ENCODE results near the gene PLA2G4F.

PLA2G4F gene

GRCh38 chr15:42201801-42202200, 45.4 kb upstream of the PLA2G4F start:
- Histone ChIP-seq H2BK15ac (ENCODE audit: low read depth, poor library complexity, severe bottlenecking) (no peak overlapping the region), H3K4ac (ENCODE audit: low read depth in 1 of 2, low read length in 2 of 2) (no peak overlapping the region), H3K4me3 (ENCODE audit: insufficient read depth in 1 of 2, low read depth in 1 of 2, low read length in 2 of 2) (no peak overlapping the region), H3K36me3 (ENCODE audit: control insufficient read depth in 1 of 2, insufficient read depth in 2 of 2, low read depth in 1 of 2, low read length in 2 of 2) (peaks cover 10 to 48% of the 10 kb centered on the region in 2 experiments), H2AFZ (ENCODE audit: low read depth, low read length) (no peak overlapping the region), H2AK5ac (ENCODE audit: low read length, severe bottlenecking) (no peak overlapping the region), H2BK120ac (ENCODE audit: low read depth, low read length) (no peak overlapping the region), H3K4me1 (ENCODE audit: control insufficient read depth, insufficient read depth, low read depth, low read length) (no peaks in the 10 kb centered on the region), H3K18ac (ENCODE audit: low read depth in 1 of 2, low read length in 2 of 2) (no peak overlapping the region), H3K23ac (ENCODE audit: low read length in 2 of 2) (no peak overlapping the region), H3K9ac (ENCODE audit: low read length) (no peak overlapping the region), H3K4me2 (ENCODE audit: low read length, poor library complexity, severe bottlenecking) (no peak overlapping the region), H4K8ac (ENCODE audit: low read length) (no peak overlapping the region), H2BK5ac (ENCODE audit: low read depth, low read length, poor library complexity, severe bottlenecking) (no peak overlapping the region), H3K9me3 (ENCODE audit: control insufficient read depth, low read length) (no peaks in the 10 kb centered on the region), H3K27me3 (ENCODE audit: control insufficient read depth in 1 of 2, insufficient read depth in 1 of 2, low read length in 2 of 2) (no peaks in the 10 kb centered on the region), H3K27ac (ENCODE audit: low read length, poor library complexity, severe bottlenecking) (no peak overlapping the region), H2BK12ac (ENCODE audit: low read length in 2 of 2) (no peak overlapping the region), H3K14ac (ENCODE audit: low read length in 2 of 2) (no peak overlapping the region), H3K79me1 (replicated peaks; ENCODE audit: low read length, poor library complexity, severe bottlenecking) (peaks cover 27% of the 10 kb centered on the region), H4K91ac (ENCODE audit: low read length) (no peak overlapping the region)
- DNase-seq, result no peak
- no CpG with 5 or more reads among the region's 1 CpG for WGBS

- Histone ChIP-seq H3K27me3 (ENCODE audit: control insufficient read depth in 1 of 2, insufficient read depth in 1 of 2, low read length in 2 of 2) (no peaks in the 10 kb centered on the region), H3K4me1 (ENCODE audit: control insufficient read depth, insufficient read depth, low read depth, low read length) (peaks cover 2% of the 10 kb centered on the region), H3K9ac (ENCODE audit: low read length) (no peak overlapping the region), H4K91ac (ENCODE audit: low read length) (no peak overlapping the region), H3K27ac (ENCODE audit: low read length, poor library complexity, severe bottlenecking) (no peak overlapping the region), H3K4me3 (ENCODE audit: insufficient read depth in 1 of 2, low read depth in 1 of 2, low read length in 2 of 2) (no peak overlapping the region), H2BK15ac (ENCODE audit: low read depth, poor library complexity, severe bottlenecking) (no peak overlapping the region), H3K23ac (ENCODE audit: low read length in 2 of 2) (no peak overlapping the region), H3K9me3 (ENCODE audit: control insufficient read depth, low read length) (no peaks in the 10 kb centered on the region), H4K8ac (ENCODE audit: low read length) (no peak overlapping the region), H3K4me2 (ENCODE audit: low read length, poor library complexity, severe bottlenecking) (no peak overlapping the region), H2BK12ac (ENCODE audit: low read length in 2 of 2) (no peak overlapping the region), H3K4ac (ENCODE audit: low read depth in 1 of 2, low read length in 2 of 2) (no peak overlapping the region), H2BK120ac (ENCODE audit: low read depth, low read length) (no peak overlapping the region), H3K79me1 (replicated peaks; ENCODE audit: low read length, poor library complexity, severe bottlenecking) (peaks cover 27% of the 10 kb centered on the region), H2AK5ac (ENCODE audit: low read length, severe bottlenecking) (no peak overlapping the region), H3K18ac (ENCODE audit: low read depth in 1 of 2, low read length in 2 of 2) (no peak overlapping the region), H3K14ac (ENCODE audit: low read length in 2 of 2) (no peak overlapping the region), H3K36me3 (ENCODE audit: control insufficient read depth in 1 of 2, insufficient read depth in 2 of 2, low read depth in 1 of 2, low read length in 2 of 2) (peaks cover 10 to 48% of the 10 kb centered on the region in 2 experiments), H2BK5ac (ENCODE audit: low read depth, low read length, poor library complexity, severe bottlenecking) (no peak overlapping the region), H2AFZ (ENCODE audit: low read depth, low read length) (no peak overlapping the region)
- 94% methylated on average over 3 of the region's 5 CpGs for WGBS
- DNase-seq, result no peak
Measured at GRCh38 chr15:42199126-42199525, 42.7 kb upstream of the PLA2G4F start.

GRCh38 chr15:42198516-42198915, 42.1 kb upstream of the PLA2G4F start:
- Histone ChIP-seq H3K14ac (ENCODE audit: low read length in 2 of 2) (no peak overlapping the region), H3K79me1 (replicated peaks; ENCODE audit: low read length, poor library complexity, severe bottlenecking) (peaks cover 22% of the 10 kb centered on the region), H2BK120ac (ENCODE audit: low read depth, low read length) (no peak overlapping the region), H4K91ac (ENCODE audit: low read length) (no peak overlapping the region), H3K27ac (ENCODE audit: low read length, poor library complexity, severe bottlenecking) (no peak overlapping the region), H2BK5ac (ENCODE audit: low read depth, low read length, poor library complexity, severe bottlenecking) (no peak overlapping the region), H2AK5ac (ENCODE audit: low read length, severe bottlenecking) (no peak overlapping the region), H3K27me3 (ENCODE audit: control insufficient read depth in 1 of 2, insufficient read depth in 1 of 2, low read length in 2 of 2) (no peaks in the 10 kb centered on the region), H3K23ac (ENCODE audit: low read length in 2 of 2) (no peak overlapping the region), H3K4me3 (ENCODE audit: insufficient read depth in 1 of 2, low read depth in 1 of 2, low read length in 2 of 2) (no peak overlapping the region), H3K4me1 (ENCODE audit: control insufficient read depth, insufficient read depth, low read depth, low read length) (peaks cover 2% of the 10 kb centered on the region), H3K18ac (ENCODE audit: low read depth in 1 of 2, low read length in 2 of 2) (no peak overlapping the region), H3K9me3 (ENCODE audit: control insufficient read depth, low read length) (no peaks in the 10 kb centered on the region), H2AFZ (ENCODE audit: low read depth, low read length) (no peak overlapping the region), H3K4ac (ENCODE audit: low read depth in 1 of 2, low read length in 2 of 2) (no peak overlapping the region), H2BK12ac (ENCODE audit: low read length in 2 of 2) (no peak overlapping the region), H2BK15ac (ENCODE audit: low read depth, poor library complexity, severe bottlenecking) (no peak overlapping the region), H3K9ac (ENCODE audit: low read length) (no peak overlapping the region), H3K4me2 (ENCODE audit: low read length, poor library complexity, severe bottlenecking) (no peak overlapping the region), H3K36me3 (ENCODE audit: control insufficient read depth in 1 of 2, insufficient read depth in 2 of 2, low read depth in 1 of 2, low read length in 2 of 2) (peaks cover 6 to 48% of the 10 kb centered on the region in 2 experiments), H4K8ac (ENCODE audit: low read length) (no peak overlapping the region)
- no peak for DNase-seq
- 94% methylated on average over 1 of the region's 1 CpG for WGBS

- no peak overlapping the region for H2BK15ac ChIP-seq (ENCODE audit: low read depth, poor library complexity, severe bottlenecking)
- peaks cover 10 to 63% of the 10 kb centered on the region in 2 experiments for H3K36me3 ChIP-seq (ENCODE audit: control insufficient read depth in 1 of 2, insufficient read depth in 2 of 2, low read depth in 1 of 2, low read length in 2 of 2)
- peaks cover 19% of the 10 kb centered on the region for H3K79me1 ChIP-seq (replicated peaks; ENCODE audit: low read length, poor library complexity, severe bottlenecking)
- no peak overlapping the region for H2BK12ac ChIP-seq (ENCODE audit: low read length in 2 of 2)
- H3K9ac ChIP-seq (ENCODE audit: low read length), result no peak overlapping the region
- H3K4ac ChIP-seq (ENCODE audit: low read depth in 1 of 2, low read length in 2 of 2), result no peak overlapping the region
- no peak overlapping the region for H3K4me3 ChIP-seq (ENCODE audit: insufficient read depth in 1 of 2, low read depth in 1 of 2, low read length in 2 of 2)
- H3K27me3 ChIP-seq (ENCODE audit: control insufficient read depth in 1 of 2, insufficient read depth in 1 of 2, low read length in 2 of 2), result no peaks in the 10 kb centered on the region
- WGBS, result 36% methylated on average over 3 of the region's 5 CpGs
- H3K9me3 ChIP-seq (ENCODE audit: control insufficient read depth, low read length), result no peaks in the 10 kb centered on the region
- H2BK120ac ChIP-seq (ENCODE audit: low read depth, low read length), result no peak overlapping the region
- no peak overlapping the region for H2AFZ ChIP-seq (ENCODE audit: low read depth, low read length)
- peak; percentile 85 for DNase-seq
- no peak overlapping the region for H3K14ac ChIP-seq (ENCODE audit: low read length in 2 of 2)
- H4K8ac ChIP-seq (ENCODE audit: low read length), result no peak overlapping the region
- no peak overlapping the region for H3K27ac ChIP-seq (ENCODE audit: low read length, poor library complexity, severe bottlenecking)
- peaks cover 2% of the 10 kb centered on the region for H3K4me1 ChIP-seq (ENCODE audit: control insufficient read depth, insufficient read depth, low read depth, low read length)
- no peak overlapping the region for H2BK5ac ChIP-seq (ENCODE audit: low read depth, low read length, poor library complexity, severe bottlenecking)
- no peak overlapping the region for H4K91ac ChIP-seq (ENCODE audit: low read length)
- H3K23ac ChIP-seq (ENCODE audit: low read length in 2 of 2), result no peak overlapping the region
- H2AK5ac ChIP-seq (ENCODE audit: low read length, severe bottlenecking), result no peak overlapping the region
- H3K18ac ChIP-seq (ENCODE audit: low read depth in 1 of 2, low read length in 2 of 2), result no peak overlapping the region
- H3K4me2 ChIP-seq (ENCODE audit: low read length, poor library complexity, severe bottlenecking), result no peak overlapping the region
Measured at GRCh38 chr15:42194513-42194912, 38.1 kb upstream of the PLA2G4F start.
